IPS-15b (cell line): ENCODE data around the gene NUDT21.
"Not testable (repeated sequence)": the region's sequence is repeated elsewhere in the genome, so short reads cannot be mapped to it uniquely, and the experiment has no call there.

ENCODE experiments used
- H3K27me3 ChIP-seq: one replicate; pipeline ENCODE4 v1.6.1; 2013; ENCODE audit warnings: low read length; ENCODE audit not compliant: control insufficient read depth, insufficient read depth
- H3K36me3 ChIP-seq: one replicate; pipeline ENCODE4 v1.6.1; 2013; ENCODE audit warnings: low read length; ENCODE audit not compliant: control insufficient read depth, insufficient read depth
- H3K4me1 ChIP-seq: one replicate; pipeline ENCODE4 v1.6.1; 2013; ENCODE audit warnings: mild to moderate bottlenecking, low read length; ENCODE audit not compliant: control insufficient read depth, insufficient read depth
- H3K4me3 ChIP-seq: one replicate; pipeline ENCODE4 v1.5.1; 2013; ENCODE audit warnings: low read depth, low read length
- H3K9ac ChIP-seq: one replicate; pipeline ENCODE4 v1.6.1; 2013; ENCODE audit warnings: low read depth, mild to moderate bottlenecking, low read length
- H3K9me3 ChIP-seq: one replicate; pipeline ENCODE4 v1.6.1; 2013; ENCODE audit warnings: mild to moderate bottlenecking, low read length; ENCODE audit not compliant: control insufficient read depth, insufficient read depth

NUDT21 gene

DNA sequence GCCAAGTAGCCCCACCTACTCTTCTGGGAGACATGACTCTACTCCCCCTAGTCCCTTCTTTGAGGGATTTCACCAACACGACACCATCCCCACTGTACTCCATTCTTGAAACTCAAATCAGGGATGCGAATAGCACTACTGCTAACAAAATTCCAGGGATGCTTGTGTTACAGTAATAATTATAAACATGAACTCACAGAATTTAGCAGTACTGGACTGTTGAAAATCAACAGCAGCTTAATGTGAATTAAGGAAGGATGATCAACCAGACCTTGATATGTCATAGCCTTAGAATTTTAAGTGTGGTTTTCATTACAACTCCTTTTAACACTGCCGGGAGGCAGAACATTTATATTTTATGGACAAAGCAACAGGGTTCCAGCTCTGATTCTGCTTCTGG lies 63.7 kb downstream of the NUDT21 start:
- no peaks in the 10 kb centered on the region for H3K9me3 ChIP-seq
- no peak overlapping the region for H3K9ac ChIP-seq
- no peaks in the 10 kb centered on the region for H3K4me1 ChIP-seq
- H3K36me3 ChIP-seq = peaks cover 15% of the 10 kb centered on the region
- no peaks in the 10 kb centered on the region for H3K27me3 ChIP-seq
- no peak overlapping the region for H3K4me3 ChIP-seq

DNA sequence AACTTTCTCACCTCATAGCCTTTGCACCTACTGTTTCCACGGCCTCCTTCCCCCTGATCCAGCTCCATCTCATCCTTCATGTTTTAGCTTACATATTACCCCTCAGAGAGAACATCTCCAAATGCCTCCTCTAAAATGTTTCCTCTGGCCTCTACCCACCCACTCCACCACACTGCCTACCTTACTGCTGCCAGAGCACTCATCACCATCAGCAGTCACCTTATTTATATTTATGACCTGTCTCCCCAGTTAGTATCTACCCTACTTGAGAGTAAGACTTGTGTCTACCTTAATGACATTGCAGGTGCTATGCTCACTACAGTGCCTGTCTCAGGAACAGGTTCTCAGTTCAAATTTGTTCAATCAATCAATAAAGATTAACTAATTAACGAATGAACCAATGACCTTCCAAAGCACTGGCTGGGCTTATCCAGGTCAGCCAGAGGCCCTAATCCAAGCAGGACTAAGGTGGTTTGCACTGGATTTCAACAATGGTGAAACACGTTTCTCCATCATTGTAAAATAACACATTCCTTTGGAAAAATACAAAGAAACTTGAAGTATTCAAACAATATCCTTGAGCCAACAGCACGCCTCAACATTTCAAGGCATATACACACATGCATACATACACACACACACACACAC lies 66.9 kb downstream of the NUDT21 start:
- Histone ChIP-seq H3K9ac (no peak overlapping the region), H3K36me3 (peaks cover 16% of the 10 kb centered on the region), H3K4me3 (no peak overlapping the region), H3K9me3 (peaks cover 8% of the 10 kb centered on the region), H3K4me1 (no peaks in the 10 kb centered on the region), H3K27me3 (no peaks in the 10 kb centered on the region)

DNA sequence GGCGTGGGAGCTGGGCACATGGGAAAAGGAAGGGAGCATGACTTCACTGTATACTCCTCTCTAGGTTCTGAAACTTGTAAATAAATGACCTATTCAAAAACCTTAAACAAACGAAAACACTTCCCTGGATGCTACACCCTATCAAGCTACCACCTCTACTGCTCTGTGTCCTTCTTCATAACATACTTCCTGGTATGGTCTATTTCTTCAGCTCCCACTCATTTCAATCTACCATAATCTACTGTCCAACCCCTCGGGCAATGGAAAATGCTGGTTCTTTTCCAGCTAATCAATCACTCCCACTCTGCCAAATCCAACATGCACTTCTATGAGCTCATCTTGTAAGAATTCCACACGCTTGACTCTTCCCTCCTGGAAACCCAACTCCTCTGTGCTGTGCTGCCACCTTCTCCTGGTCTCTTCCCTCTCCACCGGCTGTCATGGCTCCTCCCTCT lies 68.2 kb downstream of the NUDT21 start:
- no peak overlapping the region for H3K4me3 ChIP-seq
- H3K36me3 ChIP-seq = peaks cover 16% of the 10 kb centered on the region

DNA sequence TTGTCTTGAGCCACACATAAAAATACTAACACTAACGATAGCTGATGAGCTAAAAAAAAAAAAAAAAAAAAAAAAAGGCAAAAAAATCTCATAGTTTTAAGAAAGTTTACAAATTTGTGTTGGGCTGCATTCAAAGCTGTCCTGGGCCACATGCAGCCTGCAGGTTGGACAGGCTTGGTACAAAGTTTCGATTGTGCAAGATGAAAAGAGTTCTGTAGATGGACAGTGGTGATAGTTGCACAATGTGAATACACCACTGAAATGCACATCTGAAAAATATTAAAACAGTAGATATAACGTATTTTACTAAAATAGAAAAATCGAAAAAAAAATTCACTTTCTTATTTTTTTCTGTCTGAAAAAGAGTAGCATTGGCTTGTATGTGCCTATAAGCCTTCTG lies 68.7 kb downstream of the NUDT21 start:
- no peak overlapping the region for H3K9ac ChIP-seq
- H3K4me3 ChIP-seq = no peak overlapping the region
- H3K36me3 ChIP-seq = peaks cover 16% of the 10 kb centered on the region
- peaks cover 8% of the 10 kb centered on the region for H3K9me3 ChIP-seq
- H3K27me3 ChIP-seq = no peaks in the 10 kb centered on the region
- no peaks in the 10 kb centered on the region for H3K4me1 ChIP-seq

More for the DNA sequence above, 68.2 kb downstream of the NUDT21 start:
- H3K27me3 ChIP-seq = no peaks in the 10 kb centered on the region
- no peaks in the 10 kb centered on the region for H3K4me1 ChIP-seq
- H3K9me3 ChIP-seq = peaks cover 8% of the 10 kb centered on the region
- H3K9ac ChIP-seq = no peak overlapping the region

DNA sequence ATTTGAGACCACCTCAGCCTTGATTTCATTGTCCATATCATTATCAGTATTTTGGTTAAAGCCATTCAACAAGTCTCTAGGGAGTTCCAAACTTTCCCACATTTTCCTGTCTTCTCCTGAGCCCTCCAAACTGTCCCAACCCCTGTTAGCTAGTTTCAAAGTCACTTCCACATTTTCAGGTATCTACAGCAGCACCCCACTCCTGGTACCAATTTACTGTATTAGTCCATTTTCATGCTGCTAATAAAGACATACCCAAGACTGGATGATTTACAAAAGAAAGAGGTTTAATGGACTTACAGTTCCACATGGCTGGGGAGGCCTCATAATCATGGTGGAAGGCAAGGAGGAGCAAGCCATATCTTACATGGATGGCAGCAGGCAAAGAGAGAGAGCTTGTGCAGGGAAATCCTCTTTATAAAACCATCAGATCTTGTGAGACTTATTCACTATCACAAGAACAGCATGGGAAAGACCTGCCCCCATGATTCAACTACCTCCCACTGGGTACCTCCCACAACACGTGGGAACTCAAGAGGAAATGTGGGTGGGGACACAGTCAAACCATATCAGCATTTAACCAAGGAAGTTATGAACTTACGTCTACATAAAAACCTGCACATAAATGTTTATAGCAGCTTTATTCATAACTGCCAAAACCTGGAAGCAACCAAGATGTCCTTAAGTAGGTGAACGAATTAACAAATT lies 70.2 kb downstream of the NUDT21 start:
- H3K9me3 ChIP-seq, H3K9ac ChIP-seq, H3K27me3 ChIP-seq, H3K4me3 ChIP-seq, H3K4me1 ChIP-seq: not testable (repeated sequence)
- peaks cover 15% of the 10 kb centered on the region for H3K36me3 ChIP-seq
